ENCODE data around the gene UGCG. TPM values are rescaled to one million over a fixed set of nuclear protein-coding genes. Genes with fewer than 3 reads are reported as not detected.

Gene UGCG
- total RNA-seq, 1 experiment from 2014 or later: 23.3 TPM

- Histone ChIP-seq H2BK120ac (ENCODE audit: low read depth, low read length, poor library complexity, severe bottlenecking) (no peak overlapping the region), H3K79me2 (ENCODE audit: insufficient read depth, low read length) (no peaks in the 10 kb centered on the region), H2BK5ac (ENCODE audit: insufficient read length, low read length) (no peak overlapping the region), H2AK5ac (ENCODE audit: insufficient read length, low read length) (no peak overlapping the region), H4K91ac (ENCODE audit: insufficient read length, low read depth, low read length) (no peak overlapping the region), H3K79me1 (ENCODE audit: insufficient read depth, low read depth, low read length, poor library complexity, severe bottlenecking) (no peaks in the 10 kb centered on the region), H3K56ac (ENCODE audit: insufficient read length, low read depth, low read length) (no peak overlapping the region), H2AFZ (ENCODE audit: low read length) (no peak overlapping the region), H3K9me3 (ENCODE audit: control insufficient read depth, low read depth, low read length) (no peaks in the 10 kb centered on the region), H3K4me1 (ENCODE audit: insufficient read depth, low read length) (no peaks in the 10 kb centered on the region), H2BK15ac (ENCODE audit: low read depth, low read length) (no peak overlapping the region), H3K9ac (ENCODE audit: extremely low read depth, insufficient read length, low read length) (no peak overlapping the region), H3K27me3 (ENCODE audit: insufficient read depth, low read length) (no peaks in the 10 kb centered on the region; the same call in 1 of the 2 replicates), H3K4me2 (ENCODE audit: insufficient read depth, insufficient read length, low read length) (no peak overlapping the region), H2BK12ac (ENCODE audit: insufficient read length, low read depth, low read length) (no peak overlapping the region), H3K18ac (ENCODE audit: insufficient read length, low read depth, low read length) (no peak overlapping the region), H3K27ac (ENCODE audit: insufficient read length, low read depth, low read length) (no peak overlapping the region), H2BK20ac (ENCODE audit: low read depth, low read length, poor library complexity, severe bottlenecking) (no peak overlapping the region), H4K8ac (replicated peaks; ENCODE audit: insufficient read length, low read depth, low read length) (no peak overlapping the region), H4K20me1 (ENCODE audit: control insufficient read depth, insufficient read depth, insufficient read length) (no peaks in the 10 kb centered on the region), H3K4ac (ENCODE audit: low read depth, low read length) (no peak overlapping the region), H3K23me2 (ENCODE audit: insufficient read length, low read depth, low read length, poor library complexity, severe bottlenecking) (no peaks in the 10 kb centered on the region), H4K5ac (ENCODE audit: insufficient read length, low read depth, low read length) (no peak overlapping the region), H3K23ac (ENCODE audit: insufficient read length, low read depth, low read length) (no peak overlapping the region), H3K14ac (ENCODE audit: insufficient read depth, low read length) (no peak overlapping the region), H3T11ph (ENCODE audit: low read length) (no peak overlapping the region)
- no peak for TF ChIP-seq CTCF (conservative IDR thresholded peaks at IDR 0.05)
- Mint-ChIP-seq H3K4me3 (no peak overlapping the region), H3K4me1 (no peaks in the 10 kb centered on the region), H3K36me3 (ENCODE audit: insufficient read depth in 1 of 3, low read depth in 3 of 3) (no peaks in the 10 kb centered on the region), H3K9me3 (no peaks in the 10 kb centered on the region), H3K27me3 (ENCODE audit: low read depth) (no peaks in the 10 kb centered on the region; the same call in 1 of the 2 replicates), H3K27ac (no peak overlapping the region)
- WGBS (ENCODE audit: extremely low coverage, insufficient read length, low lambda C conversion rate): no CpG with 5 or more reads among the region's 2 CpGs
- DNase-seq: no peak
Measured at GRCh38 chr9:111963995-111964394, 67.4 kb downstream of the UGCG start.

Data from H9 (cell line).